ENCODE results near the gene RAD51. TPM values are rescaled to one million over a fixed set of nuclear protein-coding genes. Genes with fewer than 3 reads are reported as not detected.

The RAD51 gene
- total and polyA plus RNA-seq, 9 of the 15 experiments (the other 6 are each of a cell fraction or from before 2014, with no cell fraction given): 16.0 to 63.8 (median 34.6) TPM

- POLR2A ChIA-PET: interaction anchor here (0.6 to 2.2 kb wide), 5 partner anchors 9 to 145 kb away, joined by 3 to 13 read pairs (median 3); partner anchors contain the start of gene GCHFR
- Histone ChIP-seq H3K4me3 (no peak overlapping the region), H3K27ac (ENCODE audit: extremely low read depth, low read depth, low read length) (no peak overlapping the region; the same call in 2 of the 3 replicates), H3K27me3 (ENCODE audit: control insufficient read depth in 2 of 2, insufficient read depth in 2 of 2, low read length in 2 of 2) (no peaks in the 10 kb centered on the region), H3K9me1 (ENCODE audit: control insufficient read depth, insufficient read depth, low read length) (no peaks in the 10 kb centered on the region), H4K20me1 (replicated peaks; ENCODE audit: control insufficient read depth, insufficient read depth, low read length) (no peaks in the 10 kb centered on the region), H2AFZ (ENCODE audit: low read depth, low read length) (no peak overlapping the region), H3K79me2 (ENCODE audit: control insufficient read depth, insufficient read depth, low read length) (peaks cover 9% of the 10 kb centered on the region; the same call in 1 of the 3 replicates), H3K36me3 (ENCODE audit: control insufficient read depth, insufficient read depth, low read length) (peaks cover 95% of the 10 kb centered on the region), H3K4me1 (replicated peaks in 1 of 2; ENCODE audit: control insufficient read depth in 2 of 2, insufficient read depth in 2 of 2, low read length in 2 of 2) (peaks cover 11 to 16% of the 10 kb centered on the region in 2 experiments), H3K9ac (ENCODE audit: insufficient read depth in 1 of 2, low read depth in 2 of 2, low read length in 2 of 2) (no peak overlapping the region), H3K9me3 (replicated peaks; ENCODE audit: control insufficient read depth, insufficient read depth, low read depth, low read length) (no peaks in the 10 kb centered on the region), H3K4me2 (ENCODE audit: insufficient read depth, low read length) (no peak overlapping the region)
- intact Hi-C loops (cut with micrococcal nuclease): no loop called here
- no peak for FAIRE-seq
- CTCF ChIA-PET (ENCODE audit: low intra/inter-chr PET ratio): no interaction called here
- no peak for DNase-seq (ENCODE audit: extremely low read depth in 1 of 4, low spot score in 3 of 4)
- ATAC-seq: peak; percentile 14; the same call in 1 of the 3 replicates
- 92% methylated on average over 2 of the region's 2 CpGs for WGBS (ENCODE audit: insufficient coverage, low coverage, missing lambda C conversion rate)
- no peak for TF ChIP-seq ZNF347 (CRISPR knock-in tag; IDR thresholded peaks at IDR 0.05; ENCODE audit: low read depth)
- TF ChIP-seq CTCF (IDR thresholded peaks at IDR 0.05 in 2 of 3, conservative IDR thresholded peaks at IDR 0.05 in 1 of 3; ENCODE audit: insufficient read depth in 2 of 3, low read depth in 1 of 3, low read length in 3 of 3): peak in 1 of 3 experiments; percentile 19; a peak in 1 of 6 replicates
- in situ Hi-C loops (cut with MboI): no loop called here
- BruUV-seq (replicated peaks): no TSS peak
These were observed 44.9 kb downstream of the RAD51 start for GRCh38 chr15:40739854-40740253.

GRCh38 chr15:40743485-40743901 lies 48.5 kb downstream of the RAD51 start:
- BruUV-seq (replicated peaks): no TSS peak
- Histone ChIP-seq H3K27ac (ENCODE audit: extremely low read depth, low read depth, low read length) (peak overlapping the region; percentile 43; the same call in 1 of the 3 replicates), H3K4me2 (ENCODE audit: insufficient read depth, low read length) (no peak overlapping the region), H3K4me1 (replicated peaks in 1 of 2; ENCODE audit: control insufficient read depth in 2 of 2, insufficient read depth in 2 of 2, low read length in 2 of 2) (peaks cover 44 to 45% of the 10 kb centered on the region in 2 experiments), H3K4me3 (no peak overlapping the region), H3K36me3 (ENCODE audit: control insufficient read depth, insufficient read depth, low read length) (peaks cover 90% of the 10 kb centered on the region), H3K27me3 (ENCODE audit: control insufficient read depth in 2 of 2, insufficient read depth in 2 of 2, low read length in 2 of 2) (no peaks in the 10 kb centered on the region), H2AFZ (ENCODE audit: low read depth, low read length) (no peak overlapping the region), H3K79me2 (ENCODE audit: control insufficient read depth, insufficient read depth, low read length) (peaks cover 28% of the 10 kb centered on the region; the same call in 1 of the 3 replicates), H3K9me1 (ENCODE audit: control insufficient read depth, insufficient read depth, low read length) (no peaks in the 10 kb centered on the region), H3K9ac (ENCODE audit: insufficient read depth in 1 of 2, low read depth in 2 of 2, low read length in 2 of 2) (peak overlapping the region in 1 of 2 experiments; percentile 6; a peak in 1 of 4 replicates), H3K9me3 (replicated peaks; ENCODE audit: control insufficient read depth, insufficient read depth, low read depth, low read length) (no peaks in the 10 kb centered on the region), H4K20me1 (replicated peaks; ENCODE audit: control insufficient read depth, insufficient read depth, low read length) (peaks cover 4% of the 10 kb centered on the region; the same call in 1 of the 2 replicates)
- CTCF ChIA-PET (ENCODE audit: low intra/inter-chr PET ratio): no interaction called here
- 33% methylated on average over 2 of the region's 2 CpGs for WGBS (ENCODE audit: insufficient coverage, low coverage, missing lambda C conversion rate)
- in situ Hi-C loops (cut with MboI) (no loop called here), intact Hi-C loops (cut with micrococcal nuclease) (no loop called here)
- POLR2A ChIA-PET: interaction anchor here (1.0 kb wide), 1 partner anchor 20 kb away, joined by 3 read pairs; no protein-coding TSS in a partner anchor
- no peak for DNase-seq (ENCODE audit: extremely low read depth in 1 of 4, low spot score in 3 of 4)
- no peak for FAIRE-seq
- no peak for ATAC-seq
- TF ChIP-seq XRCC3 (IDR thresholded peaks at IDR 0.05) (no peak), ZNF384 (IDR thresholded peaks at IDR 0.05; ENCODE audit: low read depth, low read length) (no peak), IRF2 (CRISPR knock-in tag; IDR thresholded peaks at IDR 0.05) (no peak), PTTG1 (tag; IDR thresholded peaks at IDR 0.05; ENCODE audit: low read depth) (no peak), ZNF551 (CRISPR knock-in tag; IDR thresholded peaks at IDR 0.05) (no peak), CLOCK (CRISPR knock-in tag; IDR thresholded peaks at IDR 0.05; ENCODE audit: borderline replicate concordance) (no peak), YY1 (IDR thresholded peaks at IDR 0.05; ENCODE audit: borderline replicate concordance in 1 of 3, control insufficient read depth in 1 of 3, extremely low read depth in 1 of 3, insufficient read depth in 3 of 3, insufficient read length in 1 of 3, insufficient replicate concordance in 2 of 3, low read depth in 1 of 3, low read length in 2 of 3) (no peak), ZNF140 (CRISPR knock-in tag; IDR thresholded peaks at IDR 0.05) (no peak)
